Measurements from ENCODE around the gene KCNIP3.

DNA sequence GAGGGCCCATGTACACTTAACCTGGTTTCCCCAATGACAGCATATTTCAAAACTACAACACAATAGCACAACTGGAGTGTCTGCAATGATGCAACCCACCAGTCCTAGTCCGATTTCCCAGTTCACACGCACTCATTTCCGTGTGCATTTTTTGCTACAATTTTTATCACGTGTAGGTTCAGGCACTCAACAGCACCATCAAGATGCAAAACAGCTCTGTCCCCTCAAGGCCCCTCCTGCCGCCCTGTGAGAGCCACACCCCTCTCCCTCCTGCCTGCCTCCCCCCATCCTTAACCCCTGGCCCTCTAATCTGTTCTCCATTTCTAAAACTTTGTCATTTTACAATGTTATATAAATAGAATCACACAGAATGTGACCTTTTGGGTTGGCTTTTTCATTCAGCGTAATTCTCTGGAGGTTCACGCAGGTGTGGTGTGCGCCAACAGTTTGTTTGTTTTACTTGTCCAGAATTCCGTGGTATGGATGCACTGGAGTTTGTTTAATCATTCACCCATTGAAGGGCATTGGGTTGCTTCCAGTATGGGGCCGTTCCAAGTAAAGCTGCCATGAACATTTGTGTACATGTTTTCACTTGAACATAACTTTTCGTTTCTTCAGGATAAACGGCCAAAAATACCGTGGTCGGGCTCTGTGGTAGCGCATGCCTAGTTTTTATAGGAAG, 8.4 kb downstream of the KCNIP3 start:
- TF ChIP-seq, protein P1, sequence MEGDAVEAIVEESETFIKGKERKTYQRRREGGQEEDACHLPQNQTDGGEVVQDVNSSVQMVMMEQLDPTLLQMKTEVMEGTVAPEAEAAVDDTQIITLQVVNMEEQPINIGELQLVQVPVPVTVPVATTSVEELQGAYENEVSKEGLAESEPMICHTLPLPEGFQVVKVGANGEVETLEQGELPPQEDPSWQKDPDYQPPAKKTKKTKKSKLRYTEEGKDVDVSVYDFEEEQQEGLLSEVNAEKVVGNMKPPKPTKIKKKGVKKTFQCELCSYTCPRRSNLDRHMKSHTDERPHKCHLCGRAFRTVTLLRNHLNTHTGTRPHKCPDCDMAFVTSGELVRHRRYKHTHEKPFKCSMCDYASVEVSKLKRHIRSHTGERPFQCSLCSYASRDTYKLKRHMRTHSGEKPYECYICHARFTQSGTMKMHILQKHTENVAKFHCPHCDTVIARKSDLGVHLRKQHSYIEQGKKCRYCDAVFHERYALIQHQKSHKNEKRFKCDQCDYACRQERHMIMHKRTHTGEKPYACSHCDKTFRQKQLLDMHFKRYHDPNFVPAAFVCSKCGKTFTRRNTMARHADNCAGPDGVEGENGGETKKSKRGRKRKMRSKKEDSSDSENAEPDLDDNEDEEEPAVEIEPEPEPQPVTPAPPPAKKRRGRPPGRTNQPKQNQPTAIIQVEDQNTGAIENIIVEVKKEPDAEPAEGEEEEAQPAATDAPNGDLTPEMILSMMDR (conservative IDR thresholded peaks at IDR 0.05), result no peak
- no peak for TF ChIP-seq ZFX (IDR thresholded peaks at IDR 0.05)

Data from C4-2B (cell line).